HG03439 (cell line): ENCODE results near the gene MXI1.
"Not testable (repeated sequence)": the region's sequence is repeated elsewhere in the genome, so short reads cannot be mapped to it uniquely, and the experiment has no call there.

Experiments
- ATAC-seq: cut with Tn5 transposase; IDR thresholded peaks from one replicate; pipeline ENCODE4 v1.9.1; 2021; ENCODE audit warnings: mild to moderate bottlenecking, moderate library complexity; ENCODE audit not compliant: unreplicated experiment

The MXI1 gene

GRCh38 chr10:110233846-110234245 is 26.4 kb downstream of the MXI1 start:
- ATAC-seq, result no peak

GRCh38 chr10:110237894-110238480 is 30.6 kb downstream of the MXI1 start:
- ATAC-seq, result no peak

GRCh38 chr10:110239892-110240291 is 32.5 kb downstream of the MXI1 start:
- ATAC-seq, result no peak

- ATAC-seq, result no peak
Measured at GRCh38 chr10:110241407-110241806, 34.0 kb downstream of the MXI1 start.

- no peak for ATAC-seq
Measured at GRCh38 chr10:110241841-110242240, 34.4 kb downstream of the MXI1 start.

- no peak for ATAC-seq
Measured at GRCh38 chr10:110242511-110242910, 35.1 kb downstream of the MXI1 start.

- ATAC-seq, result no peak
Measured at GRCh38 chr10:110244550-110244949, 37.1 kb downstream of the MXI1 start.

GRCh38 chr10:110247833-110248232 is 40.4 kb downstream of the MXI1 start:
- ATAC-seq, result not testable (repeated sequence)

- peak; percentile 67 for ATAC-seq
Measured at GRCh38 chr10:110249489-110249888, 42.1 kb downstream of the MXI1 start.

- ATAC-seq, result peak; percentile 93
Measured at GRCh38 chr10:110251392-110251791, 44.0 kb downstream of the MXI1 start.

- ATAC-seq, result no peak
Measured at GRCh38 chr10:110252151-110252550, 44.7 kb downstream of the MXI1 start.

- no peak for ATAC-seq
Measured at GRCh38 chr10:110254467-110254866, 47.1 kb downstream of the MXI1 start.

- ATAC-seq, result no peak
Measured at GRCh38 chr10:110258542-110258941, 51.1 kb downstream of the MXI1 start.

- no peak for ATAC-seq
Measured at GRCh38 chr10:110259317-110259716, 51.9 kb downstream of the MXI1 start.

- no peak for ATAC-seq
Measured at GRCh38 chr10:110260746-110261477, 53.5 kb downstream of the MXI1 start.

- no peak for ATAC-seq
Measured at GRCh38 chr10:110263164-110263563, 55.8 kb downstream of the MXI1 start.

GRCh38 chr10:110265573-110266193 is 58.3 kb downstream of the MXI1 start:
- ATAC-seq, result no peak

- no peak for ATAC-seq
Measured at GRCh38 chr10:110267276-110267675, 59.9 kb downstream of the MXI1 start.

- ATAC-seq, result no peak
Measured at GRCh38 chr10:110268442-110268841, 61.0 kb downstream of the MXI1 start.

GRCh38 chr10:110268971-110269370 is 61.6 kb downstream of the MXI1 start:
- ATAC-seq, result no peak

GRCh38 chr10:110269374-110270318 is 62.2 kb downstream of the MXI1 start:
- peak; percentile 51 for ATAC-seq
